Esophagus (tissue), 2 donors: ENCODE data around the gene SLC10A7. TPM values are rescaled to one million over a fixed set of nuclear protein-coding genes. Genes with fewer than 3 reads are reported as not detected.

Experiments
- H3K27ac ChIP-seq, 2 donors: one replicate each; pipeline ENCODE4 v1.5.1; 2013; ENCODE audit warnings: low read depth in 2 of 2, mild to moderate bottlenecking in 2 of 2, inconsistent platforms in 1 of 2, low read length in 1 of 2, moderate library complexity in 1 of 2
- H3K27me3 ChIP-seq, 2 donors: one replicate each; pipeline ENCODE4 v1.6.1; 2013; ENCODE audit warnings: low read length in 2 of 2, control low read depth in 1 of 2, mild to moderate bottlenecking in 1 of 2; ENCODE audit not compliant: insufficient read depth in 2 of 2, control insufficient read depth in 1 of 2
- H3K36me3 ChIP-seq, 2 donors: one replicate each; pipeline ENCODE4 v1.6.1; 2013; ENCODE audit warnings: low read length in 1 of 2; ENCODE audit not compliant: control insufficient read depth in 2 of 2, insufficient read depth in 2 of 2
- H3K4me1 ChIP-seq, 2 donors: one replicate each; pipeline ENCODE4 v1.6.1; 2013; ENCODE audit warnings: low read length in 1 of 2; ENCODE audit not compliant: control insufficient read depth in 2 of 2, insufficient read depth in 2 of 2
- H3K4me3 ChIP-seq, 2 donors: one replicate each; pipeline ENCODE4 v1.5.1; 2013; ENCODE audit warnings: low read length in 2 of 2, mild to moderate bottlenecking in 2 of 2, low read depth in 1 of 2, moderate library complexity in 1 of 2
- H3K9me3 ChIP-seq, 2 donors: one replicate each; pipeline ENCODE4 v1.6.1; 2013; ENCODE audit warnings: mild to moderate bottlenecking in 2 of 2, low read depth in 1 of 2, low read length in 1 of 2, moderate library complexity in 1 of 2; ENCODE audit not compliant: control insufficient read depth in 2 of 2, insufficient read depth in 1 of 2
- WGBS, 2 donors: extraction: QIAGEN DNeasy Blood & Tissue Kit; methylation state at CpG; one replicate each; pipeline ENCODE4 v1.1.7; 2013; 5-methylcytosine and 5-hydroxymethylcytosine counted together
- polyA plus RNA-seq, 2 donors: library from polyadenylated mRNA; stranded (reverse); fragments of 200-250 nt; gene quantifications; one replicate each; pipeline ENCODE4 v1.2.3, GENCODE V29; 2013
- donor health status: healthy with polysubstance abuse.
- donor health status: Bipolar disorder and iron deficiency.

SLC10A7 gene, protein sequence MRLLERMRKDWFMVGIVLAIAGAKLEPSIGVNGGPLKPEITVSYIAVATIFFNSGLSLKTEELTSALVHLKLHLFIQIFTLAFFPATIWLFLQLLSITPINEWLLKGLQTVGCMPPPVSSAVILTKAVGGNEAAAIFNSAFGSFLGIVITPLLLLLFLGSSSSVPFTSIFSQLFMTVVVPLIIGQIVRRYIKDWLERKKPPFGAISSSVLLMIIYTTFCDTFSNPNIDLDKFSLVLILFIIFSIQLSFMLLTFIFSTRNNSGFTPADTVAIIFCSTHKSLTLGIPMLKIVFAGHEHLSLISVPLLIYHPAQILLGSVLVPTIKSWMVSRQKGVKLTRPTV
- polyA plus RNA-seq, result 1 to 10 TPM; 2.5 to 3.8 TPM

DNA sequence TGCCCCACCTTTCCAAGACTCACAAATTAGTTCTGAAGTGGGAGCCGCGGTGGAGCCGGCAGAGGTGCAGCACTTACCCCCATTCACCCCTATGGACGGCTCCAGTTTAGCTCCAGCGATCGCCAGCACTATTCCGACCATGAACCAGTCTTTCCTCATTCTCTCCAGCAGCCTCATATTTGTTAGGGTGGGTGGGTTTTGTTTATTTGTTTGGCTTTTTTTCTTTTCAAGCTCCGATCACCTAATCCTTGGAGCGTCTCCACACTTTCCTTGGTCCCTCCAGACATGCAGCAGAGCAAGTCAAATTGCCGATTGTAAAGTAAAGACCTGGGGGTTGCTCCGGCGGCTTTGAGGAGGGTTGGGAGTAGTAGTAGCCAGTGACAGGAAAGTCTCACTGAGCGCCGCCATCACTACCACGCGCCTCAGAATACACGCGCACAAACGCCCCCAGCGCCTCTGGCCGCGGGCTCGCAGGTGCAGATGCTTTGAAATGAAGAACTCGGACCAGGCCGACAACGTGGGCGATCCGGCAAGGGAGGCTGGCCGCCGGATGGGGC is at the start of gene SLC10A7:
TSS of gene SLC10A7 (minus strand) at position 400 of the 557 bp plus-strand sequence. CDS start at position 177, 223 bp downstream.
- Histone ChIP-seq H3K4me1 (no peaks in the 10 kb centered on the region), H3K27me3 (no peaks in the 10 kb centered on the region), H3K4me3 (peak within 1 kb of the TSS; percentile 96 to 98), H3K27ac (peak within 1 kb of the TSS; percentile 68 to 88), H3K36me3 (no peaks in the 10 kb centered on the region), H3K9me3 (no peaks in the 10 kb centered on the region)
- WGBS, 2 donors, result 0 to 1% methylated on average over 30 of the region's 30 CpGs

DNA sequence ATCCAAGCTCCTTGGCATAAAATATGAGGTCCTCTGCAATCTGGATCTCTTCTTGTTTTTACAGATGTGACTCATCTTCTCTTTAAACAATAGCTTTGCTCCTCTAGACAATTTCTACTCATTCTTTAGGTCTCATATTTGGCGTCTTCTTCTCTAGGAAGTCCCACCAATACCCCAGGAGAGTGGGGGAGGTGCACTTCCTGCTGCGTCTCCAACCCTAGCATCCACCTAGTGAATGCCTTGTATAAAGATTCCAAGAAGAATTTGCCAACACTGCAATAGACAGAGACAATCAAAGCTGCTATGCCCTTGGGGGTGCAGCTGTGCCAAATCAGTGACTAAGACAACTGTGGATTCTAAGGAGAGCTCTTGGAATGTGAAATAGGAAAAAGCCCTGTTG is 45.7 kb upstream of the SLC10A7 start:
- Histone ChIP-seq H3K4me1 (no peaks in the 10 kb centered on the region), H3K4me3 (no peak overlapping the region), H3K27ac (no peak overlapping the region), H3K9me3 (no peaks in the 10 kb centered on the region), H3K27me3 (no peaks in the 10 kb centered on the region), H3K36me3 (no peaks in the 10 kb centered on the region)
- 29 to 35% methylated on average over 2 of the region's 2 CpGs for WGBS, 2 donors

DNA sequence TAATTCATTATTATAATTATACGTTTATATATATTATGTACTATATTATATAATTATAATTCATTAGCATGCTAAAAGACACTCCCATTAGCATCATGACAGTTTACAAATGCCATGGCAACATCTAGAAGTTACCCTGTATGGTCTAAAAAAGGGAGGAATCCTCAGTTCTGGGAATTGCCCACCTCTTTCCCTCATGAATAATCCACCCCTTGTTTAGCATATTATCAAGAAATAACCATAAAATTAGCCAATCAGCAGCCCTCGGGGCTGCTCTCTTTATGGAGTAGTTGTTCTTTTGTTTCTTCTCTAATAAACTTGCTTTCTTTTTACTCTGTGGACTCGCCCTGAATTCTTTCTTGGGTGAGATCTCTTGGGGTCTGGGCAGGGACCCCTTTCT is 42.8 kb upstream of the SLC10A7 start:
- Histone ChIP-seq H3K4me3 (no peak overlapping the region), H3K27me3 (no peaks in the 10 kb centered on the region), H3K36me3 (no peaks in the 10 kb centered on the region), H3K9me3 (no peaks in the 10 kb centered on the region), H3K4me1 (no peaks in the 10 kb centered on the region), H3K27ac (no peak overlapping the region)
- 54 to 63% methylated on average over 3 of the region's 3 CpGs for WGBS, 2 donors

DNA sequence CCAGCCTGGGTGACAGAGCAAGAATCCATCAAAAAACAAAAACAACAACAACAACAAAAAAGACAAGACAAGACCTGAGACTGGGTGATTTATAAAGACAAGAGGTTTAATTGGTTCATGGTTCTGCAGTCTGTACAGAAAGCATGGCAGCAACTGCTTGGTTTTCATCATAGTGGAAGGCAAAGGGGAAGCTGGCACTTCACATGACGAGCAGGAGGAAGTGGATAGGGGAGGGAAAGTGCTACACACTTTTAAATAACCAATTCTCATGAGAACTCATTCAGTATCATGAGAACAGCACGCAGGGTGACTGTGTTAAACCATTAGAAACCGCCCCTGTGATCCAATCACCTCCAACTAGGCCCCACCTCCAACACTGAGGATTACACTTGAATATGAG is 28.4 kb upstream of the SLC10A7 start:
- WGBS, 2 donors, result 71% methylated on average over 3 of the region's 3 CpGs

DNA sequence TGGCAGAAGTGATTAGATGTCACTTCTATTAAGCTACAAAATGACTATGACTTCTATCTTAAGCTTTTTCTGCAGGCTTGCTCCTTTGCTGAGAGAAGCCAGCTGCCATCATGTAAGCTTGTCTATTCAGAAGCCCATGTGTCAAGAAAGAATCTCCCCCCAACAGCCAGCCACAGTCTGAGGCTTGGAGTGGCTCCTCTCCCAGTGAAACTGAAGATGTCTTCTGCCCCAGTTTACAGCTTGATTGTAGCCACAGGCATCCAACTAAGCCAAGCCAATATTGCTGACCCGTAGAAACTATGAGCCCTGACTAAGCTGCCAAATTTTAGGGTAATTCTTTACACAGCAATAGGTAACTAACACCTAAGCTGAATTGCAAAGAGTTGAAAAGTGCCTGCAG is 26.7 kb upstream of the SLC10A7 start:
- H3K4me3 ChIP-seq, result no peak overlapping the region
- no peaks in the 10 kb centered on the region for H3K9me3 ChIP-seq
- H3K27ac ChIP-seq, result no peak overlapping the region
- H3K27me3 ChIP-seq, result no peaks in the 10 kb centered on the region
- H3K4me1 ChIP-seq, result no peaks in the 10 kb centered on the region
- no peaks in the 10 kb centered on the region for H3K36me3 ChIP-seq
- 57 to 73% methylated on average over 1 of the region's 1 CpG for WGBS, 2 donors

More for the DNA sequence above, 28.4 kb upstream of the SLC10A7 start:
- Histone ChIP-seq H3K9me3 (no peaks in the 10 kb centered on the region), H3K4me3 (no peak overlapping the region), H3K36me3 (no peaks in the 10 kb centered on the region), H3K27ac (no peak overlapping the region), H3K27me3 (no peaks in the 10 kb centered on the region), H3K4me1 (no peaks in the 10 kb centered on the region)

DNA sequence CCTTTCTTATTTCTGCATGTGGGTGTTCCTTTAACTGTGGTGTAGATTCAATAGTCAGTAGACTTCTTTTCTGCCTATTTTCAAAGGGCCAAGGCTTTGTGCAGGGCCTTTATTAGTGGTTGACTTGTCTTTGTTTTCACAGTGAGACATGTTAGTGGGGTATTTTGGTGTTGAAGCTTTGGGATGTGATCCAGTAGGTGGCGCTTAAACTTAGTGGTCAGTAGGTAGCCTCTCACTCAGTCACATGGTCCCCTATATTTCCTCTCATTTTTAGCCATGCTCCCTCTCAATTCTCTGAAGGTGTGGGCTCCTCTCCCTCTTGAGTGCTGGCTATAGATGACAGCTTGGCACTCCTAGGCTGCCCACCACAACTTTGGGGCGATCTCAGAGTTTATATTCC is 23.4 kb upstream of the SLC10A7 start:
- Histone ChIP-seq H3K36me3 (no peaks in the 10 kb centered on the region), H3K4me3 (no peak overlapping the region), H3K27me3 (no peaks in the 10 kb centered on the region), H3K9me3 (no peaks in the 10 kb centered on the region), H3K27ac (no peak overlapping the region), H3K4me1 (no peaks in the 10 kb centered on the region)
- 71 to 79% methylated on average over 2 of the region's 2 CpGs for WGBS, 2 donors

DNA sequence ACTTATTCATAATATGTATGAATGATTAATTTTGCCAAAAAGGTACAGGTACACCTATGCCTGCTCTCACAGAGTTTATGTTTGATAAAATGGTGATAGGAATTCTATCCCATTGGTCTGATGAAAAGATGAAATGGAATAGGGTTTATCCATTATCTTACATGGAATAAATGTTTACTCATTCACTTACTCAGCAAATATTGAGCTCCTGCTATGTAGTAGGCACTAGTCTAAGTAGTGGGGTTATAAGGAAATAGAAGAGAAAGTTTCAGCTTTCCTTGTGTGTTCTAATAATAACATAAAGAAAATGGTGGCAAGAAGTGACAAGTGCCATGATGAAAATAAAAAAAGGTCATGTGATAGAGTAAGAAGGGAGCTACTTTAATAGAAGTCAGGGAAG is 12.4 kb upstream of the SLC10A7 start:
- no peaks in the 10 kb centered on the region for H3K27me3 ChIP-seq
- H3K27ac ChIP-seq, result no peak overlapping the region
- H3K4me1 ChIP-seq, result no peaks in the 10 kb centered on the region
- no peaks in the 10 kb centered on the region for H3K9me3 ChIP-seq
- H3K36me3 ChIP-seq, result no peaks in the 10 kb centered on the region
- no peak overlapping the region for H3K4me3 ChIP-seq

DNA sequence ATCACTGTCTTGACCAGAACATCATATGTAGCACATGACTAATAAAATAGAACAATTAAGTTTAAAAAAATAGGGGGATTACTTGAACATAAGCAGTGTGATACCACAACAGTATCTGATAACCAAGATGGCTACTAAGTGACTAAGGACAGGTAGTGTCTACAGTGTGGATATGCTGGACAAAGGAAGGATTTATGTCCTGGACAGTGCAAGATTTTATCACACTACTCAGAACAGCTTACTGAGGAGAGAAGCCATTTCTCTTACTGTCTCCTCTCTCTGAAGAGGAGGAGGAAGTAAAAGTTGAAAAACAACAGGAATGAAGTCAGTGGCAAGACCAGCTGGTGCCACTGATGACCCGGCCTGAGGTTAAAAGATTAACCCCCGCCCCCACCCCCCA is 4.0 kb upstream of the SLC10A7 start:
- Histone ChIP-seq H3K9me3 (no peaks in the 10 kb centered on the region), H3K4me1 (no peaks in the 10 kb centered on the region), H3K27me3 (no peaks in the 10 kb centered on the region), H3K4me3 (no peak overlapping the region), H3K27ac (no peak overlapping the region), H3K36me3 (no peaks in the 10 kb centered on the region)
- 38 to 44% methylated on average over 2 of the region's 2 CpGs for WGBS, 2 donors

DNA sequence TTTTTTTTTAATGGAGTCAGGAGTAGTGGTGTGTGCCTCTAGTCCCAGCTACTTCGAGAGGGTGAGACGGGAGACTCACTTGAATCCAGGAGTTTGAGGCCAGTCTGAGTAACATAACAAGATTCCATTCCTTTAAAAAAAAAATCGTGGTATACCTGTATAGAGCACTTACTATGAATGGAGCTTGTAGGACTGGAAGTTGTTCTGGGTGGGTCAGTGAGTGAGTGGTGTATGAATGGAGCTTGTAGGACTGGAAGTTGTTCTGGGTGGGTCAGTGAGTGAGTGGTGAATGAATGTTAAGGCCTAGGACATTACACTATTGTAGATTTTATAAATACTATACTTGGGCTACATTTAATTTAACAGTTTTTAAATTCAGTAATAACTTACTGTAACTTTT is 2.9 kb upstream of the SLC10A7 start:
- no peaks in the 10 kb centered on the region for H3K36me3 ChIP-seq
- WGBS, 2 donors, result 72 to 77% methylated on average over 3 of the region's 3 CpGs
- no peaks in the 10 kb centered on the region for H3K9me3 ChIP-seq
- H3K4me3 ChIP-seq, result no peak overlapping the region
- no peak overlapping the region for H3K27ac ChIP-seq
- H3K4me1 ChIP-seq, result no peaks in the 10 kb centered on the region
- H3K27me3 ChIP-seq, result no peaks in the 10 kb centered on the region

DNA sequence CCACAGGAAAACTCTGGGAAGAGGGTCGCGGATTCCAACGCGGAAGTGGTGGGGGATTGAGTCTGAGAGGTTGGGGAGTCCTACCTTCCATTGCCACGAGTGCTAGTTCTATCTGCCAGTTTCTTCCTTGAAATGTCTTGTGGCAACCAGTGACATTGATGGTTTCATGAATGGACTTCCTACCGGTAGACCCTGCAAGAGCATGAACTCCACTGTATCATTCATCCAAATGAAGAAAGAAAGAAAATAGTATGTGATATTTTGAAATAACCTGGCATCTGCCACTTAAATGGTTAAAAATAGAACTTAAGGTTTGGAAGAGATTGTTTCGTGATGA is 1.1 kb upstream of the SLC10A7 start:
- WGBS, 2 donors, result 0 to 1% methylated on average over 7 of the region's 7 CpGs
- H3K36me3 ChIP-seq, result no peaks in the 10 kb centered on the region
- H3K27ac ChIP-seq, result peak overlapping the region in 1 of 2 donors; percentile 73
- H3K9me3 ChIP-seq, result no peaks in the 10 kb centered on the region
- no peaks in the 10 kb centered on the region for H3K4me1 ChIP-seq
- peak overlapping the region; percentile 96 to 98 for H3K4me3 ChIP-seq
- H3K27me3 ChIP-seq, result no peaks in the 10 kb centered on the region
